ENCODE measurements around the gene TRPM2. TPM values are rescaled to one million over a fixed set of nuclear protein-coding genes. Genes with fewer than 3 reads are reported as not detected.

The TRPM2 gene
- total RNA-seq, 1 experiment from 2014 or later: 0.26 TPM

DNA sequence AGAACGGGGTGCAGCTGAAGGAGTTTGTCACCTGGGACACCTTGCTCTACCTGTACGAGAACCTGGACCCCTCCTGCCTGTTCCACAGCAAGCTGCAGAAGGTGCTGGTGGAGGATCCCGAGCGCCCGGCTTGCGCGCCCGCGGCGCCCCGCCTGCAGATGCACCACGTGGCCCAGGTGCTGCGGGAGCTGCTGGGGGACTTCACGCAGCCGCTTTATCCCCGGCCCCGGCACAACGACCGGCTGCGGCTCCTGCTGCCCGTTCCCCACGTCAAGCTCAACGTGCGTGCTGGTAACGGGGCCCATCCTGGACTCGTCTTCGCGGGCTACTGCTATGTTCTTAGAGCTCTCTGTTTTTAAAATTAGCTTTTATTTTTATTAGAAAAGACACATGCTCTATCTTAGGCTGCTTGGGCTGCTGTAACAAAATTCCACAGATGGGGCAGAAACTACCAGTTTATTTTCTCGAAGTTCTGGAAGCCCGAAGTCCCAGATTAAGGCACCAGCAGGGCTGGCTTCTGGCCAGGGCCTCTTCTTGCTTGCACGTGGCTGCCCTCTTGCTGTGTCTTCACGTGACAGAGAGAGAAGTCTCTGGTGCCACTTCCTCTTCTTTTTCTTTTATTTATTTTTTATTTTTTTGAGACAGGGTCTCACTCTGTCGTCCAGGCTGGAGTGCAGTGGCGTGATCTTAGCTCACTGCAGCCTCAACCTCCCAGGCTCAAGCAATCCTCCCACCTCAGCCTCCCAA, 38.1 kb downstream of the TRPM2 start:
- in situ Hi-C loops (cut with HindIII; ENCODE audit: low pct_unique_long_range_greater_than_20kb, low sequenced_read_pairs): no loop called here
- intact Hi-C loops (cut with micrococcal nuclease; ENCODE audit: unreplicated experiment): no loop called here
- TF ChIP-seq REST (IDR thresholded peaks at IDR 0.05; ENCODE audit: insufficient read depth in 1 of 2, low read depth in 2 of 2, low read length in 1 of 2): no peak
- TF ChIP-seq POLR2AphosphoS5 (IDR thresholded peaks at IDR 0.05; ENCODE audit: low read depth, low read length): no peak
- no peak for TF ChIP-seq CTCF (IDR thresholded peaks at IDR 0.05)
- no peak for TF ChIP-seq SIN3A (IDR thresholded peaks at IDR 0.05; ENCODE audit: borderline replicate concordance, insufficient read depth, low read depth, low read length)
- no peak for TF ChIP-seq TCF7L2 (IDR thresholded peaks at IDR 0.05; ENCODE audit: low read depth, low read length)
- Histone ChIP-seq H3K4me3 (ENCODE audit: low read depth in 2 of 2, low read length in 2 of 2) (no peak overlapping the region), H3K27me3 (ENCODE audit: control insufficient read depth, insufficient read depth, low read length) (no peaks in the 10 kb centered on the region), H3K27ac (ENCODE audit: low read length) (no peak overlapping the region), H3K36me3 (ENCODE audit: control insufficient read depth, insufficient read depth, low read length) (no peaks in the 10 kb centered on the region), H3K4me1 (ENCODE audit: control insufficient read depth, insufficient read depth, low read length) (no peaks in the 10 kb centered on the region), H3K9me3 (ENCODE audit: control insufficient read depth, insufficient read depth, low read depth, low read length) (no peaks in the 10 kb centered on the region)
- POLR2A ChIA-PET: no interaction called here
- CTCF ChIA-PET: no interaction called here
- no peak for DNase-seq (ENCODE audit: low read depth, low spot score)
- BruUV-seq (replicated peaks): no TSS peak
- no peak for ATAC-seq

DNA sequence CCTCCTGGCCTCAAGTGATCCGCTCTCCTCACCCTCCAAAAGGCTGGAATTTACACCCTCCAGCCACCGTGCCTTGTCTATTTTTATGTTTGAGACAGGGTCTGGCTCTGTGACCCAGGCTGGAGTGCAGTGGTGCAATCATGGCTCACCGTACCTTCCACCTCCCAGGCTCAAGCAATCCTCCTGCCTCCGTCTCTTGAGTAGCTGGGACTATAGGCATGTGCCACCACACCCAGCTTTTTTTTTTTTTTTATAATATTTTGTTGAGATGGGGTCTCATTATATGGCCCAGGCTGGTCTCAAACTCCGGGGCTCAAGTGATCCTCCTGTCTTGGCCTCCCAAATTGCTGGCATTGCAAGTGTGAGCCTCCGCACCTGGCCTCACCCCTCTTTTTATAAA, 38.8 kb downstream of the TRPM2 start:
- CTCF ChIA-PET: no interaction called here
- Histone ChIP-seq H3K4me1 (ENCODE audit: control insufficient read depth, insufficient read depth, low read length) (no peaks in the 10 kb centered on the region), H3K27me3 (ENCODE audit: control insufficient read depth, insufficient read depth, low read length) (no peaks in the 10 kb centered on the region), H3K4me3 (ENCODE audit: low read depth in 2 of 2, low read length in 2 of 2) (no peak overlapping the region), H3K36me3 (ENCODE audit: control insufficient read depth, insufficient read depth, low read length) (no peaks in the 10 kb centered on the region), H3K9me3 (ENCODE audit: control insufficient read depth, insufficient read depth, low read depth, low read length) (no peaks in the 10 kb centered on the region), H3K27ac (ENCODE audit: low read length) (no peak overlapping the region)
- TF ChIP-seq CTCF (IDR thresholded peaks at IDR 0.05) (no peak), TCF7L2 (IDR thresholded peaks at IDR 0.05; ENCODE audit: low read depth, low read length) (no peak), REST (IDR thresholded peaks at IDR 0.05; ENCODE audit: insufficient read depth in 1 of 2, low read depth in 2 of 2, low read length in 1 of 2) (no peak), POLR2AphosphoS5 (IDR thresholded peaks at IDR 0.05; ENCODE audit: low read depth, low read length) (no peak), SIN3A (IDR thresholded peaks at IDR 0.05; ENCODE audit: borderline replicate concordance, insufficient read depth, low read depth, low read length) (no peak)
- POLR2A ChIA-PET: no interaction called here
- BruUV-seq (replicated peaks): no TSS peak
- in situ Hi-C loops (cut with HindIII; ENCODE audit: low pct_unique_long_range_greater_than_20kb, low sequenced_read_pairs): no loop called here
- no peak for DNase-seq (ENCODE audit: low read depth, low spot score)
- no peak for ATAC-seq
- intact Hi-C loops (cut with micrococcal nuclease; ENCODE audit: unreplicated experiment): no loop called here
